Esophagus (tissue), 2 donors: ENCODE measurements around the gene SLC12A8. TPM values are rescaled to one million over a fixed set of nuclear protein-coding genes. Genes with fewer than 3 reads are reported as not detected.

ENCODE experiments used
- H3K27ac ChIP-seq, 2 donors: one replicate each; pipeline ENCODE4 v1.5.1; 2013; ENCODE audit warnings: low read depth in 2 of 2, mild to moderate bottlenecking in 2 of 2, inconsistent platforms in 1 of 2, low read length in 1 of 2, moderate library complexity in 1 of 2
- H3K27me3 ChIP-seq, 2 donors: one replicate each; pipeline ENCODE4 v1.6.1; 2013; ENCODE audit warnings: low read length in 2 of 2, control low read depth in 1 of 2, mild to moderate bottlenecking in 1 of 2; ENCODE audit not compliant: insufficient read depth in 2 of 2, control insufficient read depth in 1 of 2
- H3K36me3 ChIP-seq, 2 donors: one replicate each; pipeline ENCODE4 v1.6.1; 2013; ENCODE audit warnings: low read length in 1 of 2; ENCODE audit not compliant: control insufficient read depth in 2 of 2, insufficient read depth in 2 of 2
- H3K4me1 ChIP-seq, 2 donors: one replicate each; pipeline ENCODE4 v1.6.1; 2013; ENCODE audit warnings: low read length in 1 of 2; ENCODE audit not compliant: control insufficient read depth in 2 of 2, insufficient read depth in 2 of 2
- H3K4me3 ChIP-seq, 2 donors: one replicate each; pipeline ENCODE4 v1.5.1; 2013; ENCODE audit warnings: low read length in 2 of 2, mild to moderate bottlenecking in 2 of 2, low read depth in 1 of 2, moderate library complexity in 1 of 2
- H3K9me3 ChIP-seq, 2 donors: one replicate each; pipeline ENCODE4 v1.6.1; 2013; ENCODE audit warnings: mild to moderate bottlenecking in 2 of 2, low read depth in 1 of 2, low read length in 1 of 2, moderate library complexity in 1 of 2; ENCODE audit not compliant: control insufficient read depth in 2 of 2, insufficient read depth in 1 of 2
- WGBS, 2 donors: extraction: QIAGEN DNeasy Blood & Tissue Kit; methylation state at CpG; one replicate each; pipeline ENCODE4 v1.1.7; 2013; 5-methylcytosine and 5-hydroxymethylcytosine counted together
- polyA plus RNA-seq, 2 donors: library from polyadenylated mRNA; stranded (reverse); fragments of 200-250 nt; gene quantifications; one replicate each; pipeline ENCODE4 v1.2.3, GENCODE V29; 2013
- donor health status: healthy with polysubstance abuse.
- donor health status: Bipolar disorder and iron deficiency.

Gene SLC12A8
- polyA plus RNA-seq, 2 donors = 2.7 TPM

GRCh38 chr3:125190786-125191185, 21.8 kb downstream of the SLC12A8 start:
- WGBS, 2 donors = 62 to 77% methylated on average over 3 of the region's 3 CpGs
- Histone ChIP-seq H3K4me3 (no peak overlapping the region), H3K27ac (no peak overlapping the region), H3K36me3 (peaks cover 0 to 3% of the 10 kb centered on the region in 2 donors), H3K9me3 (no peaks in the 10 kb centered on the region), H3K27me3 (no peaks in the 10 kb centered on the region), H3K4me1 (peaks cover 4 to 5% of the 10 kb centered on the region in 2 donors)

DNA sequence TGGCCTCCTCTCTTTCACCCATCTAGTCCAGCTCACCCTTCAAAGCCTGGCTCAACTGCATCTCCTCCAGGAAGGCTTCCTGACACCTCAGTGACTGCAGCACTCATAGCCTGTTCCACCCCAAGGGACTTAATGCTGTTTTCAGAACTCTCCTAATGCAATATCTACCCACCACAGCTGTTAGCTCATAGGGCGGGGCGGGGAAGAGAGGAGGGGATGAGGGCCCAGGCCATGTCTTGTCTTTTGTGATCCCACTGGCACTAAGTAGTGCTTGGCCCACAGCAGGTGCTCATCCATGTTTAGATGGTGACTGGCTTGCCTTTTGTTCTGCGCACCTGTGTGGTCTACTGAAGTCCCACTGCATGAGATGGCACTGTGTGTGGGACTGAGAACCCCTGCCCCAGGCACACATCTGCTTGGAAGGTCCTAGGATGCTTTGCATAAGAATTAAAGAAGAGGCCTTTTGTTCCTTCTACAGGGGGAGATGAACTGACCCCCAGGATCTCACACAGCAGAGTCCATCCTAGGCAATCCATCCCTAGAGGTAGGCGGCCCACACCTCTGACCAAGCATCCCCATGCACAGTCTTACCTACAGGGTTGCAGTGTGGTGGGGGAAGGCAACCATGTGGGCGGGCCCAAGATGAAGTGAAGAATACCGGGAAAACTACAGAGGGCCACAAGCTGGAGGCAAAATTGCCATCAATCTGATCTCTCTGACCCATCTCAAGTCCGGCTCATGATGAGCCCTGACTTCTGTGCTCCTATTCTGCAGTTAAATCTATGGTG, 23.0 kb downstream of the SLC12A8 start:
- Histone ChIP-seq H3K36me3 (peaks cover 0 to 3% of the 10 kb centered on the region in 2 donors), H3K4me1 (peaks cover 2 to 3% of the 10 kb centered on the region in 2 donors), H3K27me3 (no peaks in the 10 kb centered on the region), H3K27ac (no peak overlapping the region), H3K9me3 (no peaks in the 10 kb centered on the region), H3K4me3 (no peak overlapping the region)
- WGBS, 2 donors = 96% methylated on average over 7 of the region's 7 CpGs

- no peak overlapping the region for H3K27ac ChIP-seq
- WGBS, 2 donors = 98 to 100% methylated on average over 2 of the region's 2 CpGs
- no peaks in the 10 kb centered on the region for H3K9me3 ChIP-seq
- no peaks in the 10 kb centered on the region for H3K27me3 ChIP-seq
- peaks cover 0 to 3% of the 10 kb centered on the region in 2 donors for H3K36me3 ChIP-seq
- H3K4me1 ChIP-seq = peaks cover under 1% of the 10 kb centered on the region in 2 donors
- no peak overlapping the region for H3K4me3 ChIP-seq
Observed at GRCh38 chr3:125188955-125189354, 23.6 kb downstream of the SLC12A8 start.

GRCh38 chr3:125187599-125187910, 25.0 kb downstream of the SLC12A8 start:
- Histone ChIP-seq H3K9me3 (no peaks in the 10 kb centered on the region), H3K36me3 (peaks cover 0 to 3% of the 10 kb centered on the region in 2 donors)
- WGBS, 2 donors = 63 to 73% methylated on average over 5 of the region's 5 CpGs

DNA sequence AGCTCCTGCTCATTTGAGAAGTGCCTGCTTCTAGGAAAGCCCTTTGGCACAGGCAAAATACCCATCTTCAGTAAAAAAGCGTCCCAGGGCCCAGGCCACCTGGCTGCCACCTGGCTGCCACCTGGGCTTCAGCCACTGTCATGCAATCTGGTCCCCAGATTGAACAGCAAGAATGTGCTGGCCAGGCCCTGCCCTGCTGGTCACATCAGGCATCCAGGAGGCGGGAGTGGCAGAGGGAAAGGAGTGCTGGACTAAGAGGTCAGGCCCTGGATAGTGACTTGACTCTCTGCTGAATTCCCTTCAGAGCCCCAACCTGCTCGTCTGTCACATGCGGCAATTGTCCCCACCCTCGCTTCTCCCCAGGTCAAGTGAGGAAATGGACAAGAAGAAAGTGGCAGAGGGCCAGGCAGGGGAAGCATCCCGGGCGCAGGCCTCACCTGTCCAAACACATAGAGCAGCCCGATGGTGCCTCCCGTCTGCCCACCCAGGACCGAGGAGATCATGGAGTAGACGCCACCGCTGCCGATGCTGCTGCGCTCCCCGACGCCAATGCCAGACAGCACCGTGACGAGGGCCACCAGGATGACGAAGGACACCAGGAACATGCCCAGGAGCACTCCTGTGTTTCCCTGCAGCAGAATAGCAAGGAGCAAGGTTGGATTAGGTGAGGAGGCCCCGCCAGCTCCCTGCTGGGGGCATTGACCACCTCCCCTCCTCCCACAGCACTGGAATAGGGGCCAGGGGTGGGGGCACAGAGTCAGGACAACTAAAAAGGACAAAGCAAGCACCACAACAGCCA, 25.5 kb downstream of the SLC12A8 start:
- H3K27me3 ChIP-seq = no peaks in the 10 kb centered on the region
- no peaks in the 10 kb centered on the region for H3K9me3 ChIP-seq
- peaks cover 0 to 3% of the 10 kb centered on the region in 2 donors for H3K36me3 ChIP-seq

More at GRCh38 chr3:125187599-125187910, 25.0 kb downstream of the SLC12A8 start:
- Histone ChIP-seq H3K27ac (no peak overlapping the region), H3K4me3 (no peak overlapping the region), H3K27me3 (no peaks in the 10 kb centered on the region), H3K4me1 (no peaks in the 10 kb centered on the region)

GRCh38 chr3:125186261-125186787, 26.2 kb downstream of the SLC12A8 start:
- Histone ChIP-seq H3K9me3 (no peaks in the 10 kb centered on the region), H3K27me3 (no peaks in the 10 kb centered on the region), H3K4me3 (no peak overlapping the region), H3K4me1 (no peaks in the 10 kb centered on the region), H3K36me3 (peaks cover 0 to 3% of the 10 kb centered on the region in 2 donors), H3K27ac (no peak overlapping the region)
- 59 to 63% methylated on average over 10 of the region's 10 CpGs for WGBS, 2 donors

More for the DNA sequence above, 25.5 kb downstream of the SLC12A8 start:
- no peaks in the 10 kb centered on the region for H3K4me1 ChIP-seq
- WGBS, 2 donors = 94% methylated on average over 20 of the region's 20 CpGs
- H3K4me3 ChIP-seq = no peak overlapping the region
- no peak overlapping the region for H3K27ac ChIP-seq

GRCh38 chr3:125185805-125186204, 26.7 kb downstream of the SLC12A8 start:
- Histone ChIP-seq H3K4me1 (no peaks in the 10 kb centered on the region), H3K27me3 (no peaks in the 10 kb centered on the region), H3K36me3 (peaks cover 0 to 3% of the 10 kb centered on the region in 2 donors), H3K4me3 (no peak overlapping the region), H3K9me3 (no peaks in the 10 kb centered on the region), H3K27ac (no peak overlapping the region)
- WGBS, 2 donors = 83 to 88% methylated on average over 3 of the region's 3 CpGs

- Histone ChIP-seq H3K36me3 (no peaks in the 10 kb centered on the region), H3K4me3 (no peak overlapping the region), H3K9me3 (no peaks in the 10 kb centered on the region), H3K27ac (no peak overlapping the region), H3K4me1 (no peaks in the 10 kb centered on the region), H3K27me3 (no peaks in the 10 kb centered on the region)
- 90 to 91% methylated on average over 1 of the region's 1 CpG for WGBS, 2 donors
Observed at GRCh38 chr3:125179884-125180240, 32.7 kb downstream of the SLC12A8 start.

DNA sequence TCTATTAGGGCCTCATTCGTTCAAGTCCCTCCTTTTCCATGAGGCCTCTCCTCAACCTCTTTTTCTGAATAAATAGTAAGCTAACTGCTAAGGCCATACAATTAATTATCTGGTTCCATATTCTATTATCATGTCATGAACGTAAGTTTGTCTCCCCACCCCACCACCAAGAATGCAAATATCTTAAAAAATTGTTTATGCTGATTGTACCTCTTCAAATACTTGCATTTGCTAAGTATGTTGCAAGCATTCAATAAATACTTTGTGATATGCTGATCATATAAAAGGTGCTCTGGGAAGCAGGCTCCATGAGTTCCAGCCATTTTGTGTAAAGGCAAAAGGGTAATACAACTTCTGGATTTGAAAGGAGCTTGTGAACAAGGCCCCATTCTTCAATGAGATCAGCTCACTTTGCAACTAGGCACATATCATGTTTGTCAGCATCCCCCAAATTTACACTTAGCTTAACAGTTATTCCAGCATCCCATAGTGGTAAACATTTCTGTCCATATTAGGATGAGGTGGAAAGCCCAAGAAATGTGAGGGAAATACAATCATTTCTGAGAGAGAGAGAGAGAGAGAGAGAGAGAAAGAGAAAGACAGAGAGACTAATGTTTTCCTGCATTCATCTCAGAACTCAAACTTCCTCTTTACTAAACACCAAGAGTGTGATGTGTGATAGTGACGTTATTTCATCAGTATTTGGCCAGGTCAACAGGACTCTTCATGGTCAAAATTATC, 33.2 kb downstream of the SLC12A8 start:
- H3K27ac ChIP-seq = no peak overlapping the region
- no peaks in the 10 kb centered on the region for H3K9me3 ChIP-seq
- no peaks in the 10 kb centered on the region for H3K36me3 ChIP-seq
- H3K27me3 ChIP-seq = no peaks in the 10 kb centered on the region
- H3K4me1 ChIP-seq = no peaks in the 10 kb centered on the region
- 81 to 85% methylated on average over 3 of the region's 3 CpGs for WGBS, 2 donors
- no peak overlapping the region for H3K4me3 ChIP-seq
